CD14-positive monocyte (primary cell): ENCODE results near the gene COX5A. TPM values are rescaled to one million over a fixed set of nuclear protein-coding genes. Genes with fewer than 3 reads are reported as not detected.

Experiments
- DNase-seq, 3 donors: peaks; one replicate each; pipeline ENCODE4 v3.0.0-alpha.2; 2011 to 2022
- H2AFZ ChIP-seq: 2 replicates; pipeline ENCODE4 v1.6.0; 2012; ENCODE audit warnings: mild to moderate bottlenecking, low read depth, low read length, inconsistent platforms; ENCODE audit not compliant: insufficient read depth, poor library complexity, severe bottlenecking
- H3K27ac ChIP-seq, 2 donors: 1 replicate in 1 of 2; 2 replicates in 1 of 2; pipeline ENCODE4 v1.5.1; 2012 to 2013; ENCODE audit warnings: low read length in 2 of 2, control low read depth in 1 of 2, inconsistent platforms in 1 of 2, low read depth in 1 of 2, mild to moderate bottlenecking in 1 of 2
- H3K27me3 ChIP-seq, 2 donors: one replicate each; pipeline versions ENCODE4 v1.6.0 to v1.6.1; 2011 to 2013; ENCODE audit warnings: low read length in 2 of 2; ENCODE audit not compliant: control insufficient read depth in 2 of 2, insufficient read depth in 2 of 2
- H3K36me3 ChIP-seq, 2 donors: replicated peaks in 1 of 2; 1 replicate in 1 of 2; 2 replicates in 1 of 2; pipeline versions ENCODE4 v1.5.1 to v1.6.1; 2012 to 2013; ENCODE audit warnings: low read length in 2 of 2, control low read depth in 1 of 2, inconsistent platforms in 1 of 2, mild to moderate bottlenecking in 1 of 2; ENCODE audit not compliant: insufficient read depth in 2 of 2, control insufficient read depth in 1 of 2
- H3K4me1 ChIP-seq, 2 donors: 1 replicate in 1 of 2; 2 replicates in 1 of 2; pipeline versions ENCODE4 v1.5.1 to v1.6.1; 2012 to 2013; ENCODE audit warnings: low read length in 2 of 2, control low read depth in 1 of 2, inconsistent platforms in 1 of 2, mild to moderate bottlenecking in 1 of 2, moderate library complexity in 1 of 2; ENCODE audit not compliant: insufficient read depth in 2 of 2, control insufficient read depth in 1 of 2
- H3K4me2 ChIP-seq: replicated peaks from 2 replicates; pipeline ENCODE3; 2012; ENCODE audit warnings: low read length, moderate library complexity, mild to moderate bottlenecking; ENCODE audit not compliant: poor library complexity, severe bottlenecking; ENCODE audit errors: extremely low read depth
- H3K4me3 ChIP-seq, 3 experiments: fragments of 200-600 bp in 1 of 3; sonication (generic) in 1 of 3; replicated peaks in 1 of 3; 1 replicate in 2 of 3; 2 replicates in 1 of 3; pipeline ENCODE4 v1.5.1; 2011 to 2013; ENCODE audit warnings: low read length in 3 of 3, mild to moderate bottlenecking in 3 of 3, control low read depth in 2 of 3, low read depth in 2 of 3, inconsistent platforms in 1 of 3, moderate library complexity in 1 of 3
- H3K79me2 ChIP-seq: 2 replicates; pipeline ENCODE4 v1.6.0; 2012; ENCODE audit warnings: mild to moderate bottlenecking, control low read depth, inconsistent platforms, low read length, moderate library complexity; ENCODE audit not compliant: insufficient read depth
- H3K9ac ChIP-seq: 2 replicates; pipeline ENCODE4 v1.6.0; 2017; ENCODE audit warnings: low read length, mild to moderate bottlenecking; ENCODE audit not compliant: insufficient read depth, poor library complexity, severe bottlenecking
- H3K9me3 ChIP-seq, 2 donors: replicated peaks in 1 of 2; 1 replicate in 1 of 2; 2 replicates in 1 of 2; pipeline versions ENCODE4 v1.5.1 to v1.6.1; 2012 to 2013; ENCODE audit warnings: low read length in 2 of 2, control low read depth in 1 of 2; ENCODE audit not compliant: control insufficient read depth in 1 of 2, insufficient read depth in 1 of 2
- H4K20me1 ChIP-seq: 2 replicates; pipeline ENCODE4 v1.6.0; 2012; ENCODE audit warnings: mild to moderate bottlenecking, low read length, control low read depth, moderate library complexity; ENCODE audit not compliant: insufficient read depth
- H3K27ac Mint-ChIP-seq, 7 donors: one replicate each; pipeline ENCODE4 v1.8.0; 2020; ENCODE audit warnings: mild to moderate bottlenecking in 7 of 7, mixed read lengths in 7 of 7, moderate library complexity in 6 of 7, inconsistent platforms in 2 of 7
- H3K27me3 Mint-ChIP-seq, 3 donors: one replicate each; pipeline ENCODE4 v1.8.0; 2021 to 2022; ENCODE audit warnings: low read depth in 3 of 3, mild to moderate bottlenecking in 3 of 3, mixed read lengths in 3 of 3, moderate library complexity in 3 of 3, inconsistent platforms in 1 of 3
- H3K36me3 Mint-ChIP-seq, 2 donors: one replicate each; pipeline ENCODE4 v1.8.0; 2020; ENCODE audit warnings: mixed read lengths in 2 of 2, inconsistent platforms in 1 of 2, mild to moderate bottlenecking in 1 of 2
- H3K4me1 Mint-ChIP-seq: one replicate; pipeline ENCODE4 v1.8.0; 2020; ENCODE audit warnings: mild to moderate bottlenecking, mixed read lengths
- H3K4me3 Mint-ChIP-seq, 2 donors: one replicate each; pipeline ENCODE4 v1.8.0; 2020; ENCODE audit warnings: mild to moderate bottlenecking in 2 of 2, mixed read lengths in 2 of 2, moderate library complexity in 1 of 2
- H3K9me3 Mint-ChIP-seq, 7 donors: one replicate each; pipeline ENCODE4 v1.8.0; 2020 to 2022; ENCODE audit warnings: mixed read lengths in 7 of 7, mild to moderate bottlenecking in 6 of 7, moderate library complexity in 6 of 7, inconsistent platforms in 2 of 7
- WGBS: methylation state at CpG from one replicate; pipeline ENCODE4 v1.1.5; 2013; ENCODE audit warnings: missing lambda C conversion rate; ENCODE audit not compliant: insufficient coverage; 5-methylcytosine and 5-hydroxymethylcytosine counted together
- intact Hi-C, 2 donors: fragments of 100-400 bp; cut with micrococcal nuclease; formaldehyde crosslinking; loops; one replicate each; pipeline versions ENCODE4 v1.15.0 to v1.15.1; 2023
- polyA plus RNA-seq, 3 donors: library from polyadenylated mRNA; depleted of rRNA in 1 of 3; unstranded in 2 of 3; stranded (reverse) in 1 of 3; fragments of 300-500 nt in 2 of 3; fragments of >200 nt in 1 of 3; fragmentation: Illumina TruSeq in 2 of 3; gene quantifications; 1 replicate in 2 of 3; 2 replicates in 1 of 3; pipeline ENCODE4 v1.2.3, GENCODE V29; 2012 to 2021
- TF ChIP-seq, protein P1 (sequence below): fragments of 200-600 bp; IDR thresholded peaks from one replicate; pipeline ENCODE4 v1.8.0; 2022; ENCODE audit warnings: antibody characterized with exemption, mild to moderate bottlenecking

Gene COX5A
- polyA plus RNA-seq, 3 donors = 127 to 498 (median 434) TPM

- no peak overlapping the region for H2AFZ ChIP-seq
- H3K4me1 ChIP-seq = peaks cover 30 to 35% of the 10 kb centered on the region in 2 donors
- TF ChIP-seq, protein P1, sequence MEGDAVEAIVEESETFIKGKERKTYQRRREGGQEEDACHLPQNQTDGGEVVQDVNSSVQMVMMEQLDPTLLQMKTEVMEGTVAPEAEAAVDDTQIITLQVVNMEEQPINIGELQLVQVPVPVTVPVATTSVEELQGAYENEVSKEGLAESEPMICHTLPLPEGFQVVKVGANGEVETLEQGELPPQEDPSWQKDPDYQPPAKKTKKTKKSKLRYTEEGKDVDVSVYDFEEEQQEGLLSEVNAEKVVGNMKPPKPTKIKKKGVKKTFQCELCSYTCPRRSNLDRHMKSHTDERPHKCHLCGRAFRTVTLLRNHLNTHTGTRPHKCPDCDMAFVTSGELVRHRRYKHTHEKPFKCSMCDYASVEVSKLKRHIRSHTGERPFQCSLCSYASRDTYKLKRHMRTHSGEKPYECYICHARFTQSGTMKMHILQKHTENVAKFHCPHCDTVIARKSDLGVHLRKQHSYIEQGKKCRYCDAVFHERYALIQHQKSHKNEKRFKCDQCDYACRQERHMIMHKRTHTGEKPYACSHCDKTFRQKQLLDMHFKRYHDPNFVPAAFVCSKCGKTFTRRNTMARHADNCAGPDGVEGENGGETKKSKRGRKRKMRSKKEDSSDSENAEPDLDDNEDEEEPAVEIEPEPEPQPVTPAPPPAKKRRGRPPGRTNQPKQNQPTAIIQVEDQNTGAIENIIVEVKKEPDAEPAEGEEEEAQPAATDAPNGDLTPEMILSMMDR = no peak
- Mint-ChIP-seq H3K36me3 (peaks cover 50 to 55% of the 10 kb centered on the region in 2 donors), H3K4me3 (no peak overlapping the region), H3K9me3 (peaks cover 0 to 2% (median 0%) of the 10 kb centered on the region in 7 donors), H3K27ac (peak overlapping the region in 6 of 7 donors; percentile 13 to 80 (median 64)), H3K4me1 (peaks cover 38% of the 10 kb centered on the region), H3K27me3 (peaks cover 0 to 1% (median 0%) of the 10 kb centered on the region in 3 donors)
- H3K9ac ChIP-seq = no peak overlapping the region
- peaks cover 23% of the 10 kb centered on the region for H3K79me2 ChIP-seq
- peaks cover 15% of the 10 kb centered on the region for H4K20me1 ChIP-seq
- no peak overlapping the region for H3K4me2 ChIP-seq
- 44% methylated on average over 2 of the region's 4 CpGs for WGBS
- peak overlapping the region in 1 of 2 donors; percentile 30 for H3K27ac ChIP-seq
- no peak overlapping the region for H3K4me3 ChIP-seq
- peaks cover 36 to 66% of the 10 kb centered on the region in 2 donors for H3K36me3 ChIP-seq
- no peak for DNase-seq
- intact Hi-C loops = loop anchor here (5.0 to 10.0 kb wide), 2 partner anchors 35 to 58 kb away; partner anchors contain the start of gene ULK3 (in 2 of the 2)
- H3K9me3 ChIP-seq = no peaks in the 10 kb centered on the region
- no peaks in the 10 kb centered on the region for H3K27me3 ChIP-seq
These were observed 35.4 kb downstream of the COX5A start for GRCh38 chr15:74902295-74903075.

DNA sequence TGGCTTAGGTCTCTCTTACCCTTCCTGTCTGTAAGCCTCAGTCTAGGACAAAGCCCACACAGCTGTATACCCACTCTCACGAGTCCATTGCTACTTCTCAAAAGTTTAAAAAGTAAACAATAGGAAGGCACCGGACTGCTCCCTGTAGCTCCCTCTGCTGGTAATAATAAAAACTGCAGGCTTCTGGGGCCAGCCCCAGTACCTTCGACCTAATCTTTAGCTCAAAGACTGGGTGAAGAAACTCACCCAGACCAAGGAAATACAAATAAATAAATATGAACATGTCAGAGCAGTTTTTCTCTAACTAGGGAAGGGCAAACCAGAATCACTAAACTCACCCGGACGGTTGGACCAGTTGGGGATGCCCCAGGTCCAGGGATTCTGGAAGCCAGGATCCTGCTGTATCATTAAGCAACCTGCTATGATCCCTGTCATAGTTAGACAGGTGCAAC, 36.2 kb downstream of the COX5A start:
- Histone ChIP-seq H3K4me3 (no peak overlapping the region), H3K9ac (no peak overlapping the region), H3K27me3 (no peaks in the 10 kb centered on the region), H3K4me2 (no peak overlapping the region), H3K9me3 (no peaks in the 10 kb centered on the region), H4K20me1 (peaks cover 15% of the 10 kb centered on the region), H2AFZ (no peak overlapping the region), H3K27ac (peak overlapping the region in 1 of 2 donors; percentile 22), H3K4me1 (peaks cover 25 to 28% of the 10 kb centered on the region in 2 donors), H3K36me3 (peaks cover 38 to 75% of the 10 kb centered on the region in 2 donors), H3K79me2 (peaks cover 23% of the 10 kb centered on the region)
- 28% methylated on average over 4 of the region's 5 CpGs for WGBS
- Mint-ChIP-seq H3K4me1 (peaks cover 31% of the 10 kb centered on the region), H3K27me3 (peaks cover 0 to 1% (median 0%) of the 10 kb centered on the region in 3 donors), H3K36me3 (peaks cover 54 to 58% of the 10 kb centered on the region in 2 donors), H3K27ac (peak overlapping the region in 3 of 7 donors; percentile 30 to 37 (median 36)), H3K4me3 (no peak overlapping the region), H3K9me3 (no peaks in the 10 kb centered on the region)
- TF ChIP-seq, protein P1 = peak; percentile 96
- intact Hi-C loops = loop anchor here (5.0 to 10.0 kb wide), 2 partner anchors 34 to 57 kb away; partner anchors contain the start of gene ULK3 (in 2 of the 2)
- DNase-seq = peak; percentile 44 to 75 (median 57)
